ENCODE results near the gene DLG2. TPM values are rescaled to one million over a fixed set of nuclear protein-coding genes. Genes with fewer than 3 reads are reported as not detected.

DLG2 gene
- total and polyA plus RNA-seq, 9 of the 15 experiments (the other 6 are each of a cell fraction or from before 2014, with no cell fraction given), result 0.52 to 1.6 (median 0.95) TPM

- TF ChIP-seq STAT6 (CRISPR knock-in tag; IDR thresholded peaks at IDR 0.05), result no peak
- no peak for TF ChIP-seq PHF20 (IDR thresholded peaks at IDR 0.05; ENCODE audit: partially characterized antibody)
- TF ChIP-seq E2F1 (CRISPR knock-in tag; IDR thresholded peaks at IDR 0.05), result no peak
- TF ChIP-seq ZFP91 (CRISPR knock-in tag; IDR thresholded peaks at IDR 0.05), result no peak
- TF ChIP-seq HNRNPLL (IDR thresholded peaks at IDR 0.05; ENCODE audit: low read depth, low read length, poor library complexity, severe bottlenecking), result no peak
- TF ChIP-seq ZNF766 (CRISPR knock-in tag; conservative IDR thresholded peaks at IDR 0.05), result no peak
- no peak for TF ChIP-seq U2AF1 (optimal IDR thresholded peaks at IDR 0.05; ENCODE audit: low read depth, low read length)
- no peak for TF ChIP-seq NRF1 (conservative IDR thresholded peaks at IDR 0.05 in 1 of 2, IDR thresholded peaks at IDR 0.05 in 1 of 2)
Observed at GRCh38 chr11:84250834-84251613, 1376.1 kb downstream of the DLG2 start (continued).

Measured in K562 (cell line).